ENCODE measurements around the gene REPIN1. TPM values are rescaled to one million over a fixed set of nuclear protein-coding genes. Genes with fewer than 3 reads are reported as not detected.

Gene REPIN1
- total and polyA plus RNA-seq, 9 of the 15 experiments (the other 6 are each of a cell fraction or from before 2014, with no cell fraction given): 8.1 to 283 (median 94.3) TPM

DNA sequence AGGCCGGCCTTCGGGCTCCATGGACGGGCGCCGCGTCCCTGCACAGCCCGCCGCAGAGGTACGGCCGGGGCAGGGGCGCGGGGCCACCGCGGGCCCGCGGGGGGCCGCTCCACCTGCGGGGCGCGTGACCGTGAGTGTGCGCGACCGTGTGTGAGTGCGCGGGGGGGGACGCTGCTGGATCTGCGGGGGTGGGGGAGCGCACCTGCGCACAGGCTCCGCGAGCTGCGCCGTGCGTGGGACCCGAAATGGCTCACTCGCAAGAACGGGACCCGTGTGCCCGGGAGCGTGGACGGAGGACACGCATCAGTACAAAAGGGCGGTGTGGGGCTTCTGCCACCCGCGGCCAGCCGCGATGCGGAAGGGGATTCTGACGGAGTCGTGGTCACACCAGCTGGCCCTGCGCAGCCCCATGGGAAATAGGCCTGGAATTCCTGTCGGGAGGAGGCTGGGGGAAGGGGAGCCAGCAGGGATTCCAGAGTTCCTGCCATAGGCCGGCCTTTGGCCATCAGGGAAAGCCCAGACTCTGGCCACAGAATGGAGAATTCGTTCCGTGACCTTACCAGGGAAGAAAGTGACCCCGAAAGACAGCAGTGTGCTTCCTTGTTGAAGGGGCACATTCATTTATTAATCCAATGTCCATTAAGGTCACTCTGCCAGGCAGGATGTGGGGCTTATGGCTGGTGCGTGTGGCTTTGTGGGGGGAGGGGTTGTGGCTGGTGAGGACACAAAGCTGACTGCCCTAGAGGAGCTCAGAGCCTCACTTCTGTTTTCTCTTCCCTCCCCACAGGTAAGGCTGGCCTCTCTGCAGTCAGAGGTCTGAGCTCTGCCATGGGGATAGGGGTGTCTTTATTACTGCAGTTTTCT is 494 bp downstream of the REPIN1 start (continued):
- TF ChIP-seq DMBX1 (CRISPR knock-in tag; IDR thresholded peaks at IDR 0.05; ENCODE audit: borderline replicate concordance) (no peak), ZNF561 (CRISPR knock-in tag; conservative IDR thresholded peaks at IDR 0.05) (no peak), SOX6 (IDR thresholded peaks at IDR 0.05) (no peak), ARID4B (CRISPR knock-in tag; IDR thresholded peaks at IDR 0.05) (no peak; the same call in 1 of the 2 replicates), RAD51 (IDR thresholded peaks at IDR 0.05; ENCODE audit: borderline replicate concordance, low read depth) (no peak), ZNF444 (CRISPR knock-in tag; IDR thresholded peaks at IDR 0.05) (no peak), ELF1 (tag; IDR thresholded peaks at IDR 0.05) (no peak), ZC3H11A (IDR thresholded peaks at IDR 0.05; ENCODE audit: low read depth, low read length) (no peak), HMGN3 (IDR thresholded peaks at IDR 0.05; ENCODE audit: borderline replicate concordance, extremely low read depth, insufficient read length, low read depth, low read length) (peak; percentile 74), MNT (conservative IDR thresholded peaks at IDR 0.05) (no peak), ZNF395 (CRISPR knock-in tag; IDR thresholded peaks at IDR 0.05) (no peak), EGR1 (conservative IDR thresholded peaks at IDR 0.05) (peak; percentile 90)
- TF ChIP-seq, protein P1, sequence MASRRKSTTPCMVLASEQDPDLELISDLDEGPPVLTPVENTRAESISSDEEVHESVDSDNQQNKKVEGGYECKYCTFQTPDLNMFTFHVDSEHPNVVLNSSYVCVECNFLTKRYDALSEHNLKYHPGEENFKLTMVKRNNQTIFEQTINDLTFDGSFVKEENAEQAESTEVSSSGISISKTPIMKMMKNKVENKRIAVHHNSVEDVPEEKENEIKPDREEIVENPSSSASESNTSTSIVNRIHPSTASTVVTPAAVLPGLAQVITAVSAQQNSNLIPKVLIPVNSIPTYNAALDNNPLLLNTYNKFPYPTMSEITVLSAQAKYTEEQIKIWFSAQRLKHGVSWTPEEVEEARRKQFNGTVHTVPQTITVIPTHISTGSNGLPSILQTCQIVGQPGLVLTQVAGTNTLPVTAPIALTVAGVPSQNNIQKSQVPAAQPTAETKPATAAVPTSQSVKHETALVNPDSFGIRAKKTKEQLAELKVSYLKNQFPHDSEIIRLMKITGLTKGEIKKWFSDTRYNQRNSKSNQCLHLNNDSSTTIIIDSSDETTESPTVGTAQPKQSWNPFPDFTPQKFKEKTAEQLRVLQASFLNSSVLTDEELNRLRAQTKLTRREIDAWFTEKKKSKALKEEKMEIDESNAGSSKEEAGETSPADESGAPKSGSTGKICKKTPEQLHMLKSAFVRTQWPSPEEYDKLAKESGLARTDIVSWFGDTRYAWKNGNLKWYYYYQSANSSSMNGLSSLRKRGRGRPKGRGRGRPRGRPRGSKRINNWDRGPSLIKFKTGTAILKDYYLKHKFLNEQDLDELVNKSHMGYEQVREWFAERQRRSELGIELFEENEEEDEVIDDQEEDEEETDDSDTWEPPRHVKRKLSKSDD (conservative IDR thresholded peaks at IDR 0.05; ENCODE audit: low read length): no peak

Measured in K562 (cell line).